Measurements from ENCODE around the gene LPAR1. TPM values are rescaled to one million over a fixed set of nuclear protein-coding genes. Genes with fewer than 3 reads are reported as not detected.

The LPAR1 gene
- total RNA-seq, 8 experiments from 2014 or later: 0.69 to 128 (median 8.0) TPM

GRCh38 chr9:110938242-110938641 lies 100.0 kb downstream of the LPAR1 start:
- in situ Hi-C loops (cut with MboI; ENCODE audit: low pct_unique_long_range_greater_than_20kb in 2 of 9, low sequenced_read_pairs in 9 of 9, unreplicated experiment in 9 of 9): no loop called here
- Histone ChIP-seq H3K4me1 (replicated peaks in 1 of 2) (no peaks in the 10 kb centered on the region), H3K4me3 (no peak overlapping the region), H3K27ac (no peak overlapping the region)
- WGBS, 10 experiments: 7 to 100% (median 75%) methylated on average over 1 to 3 of the region's 3 CpGs; no CpG with 5 or more reads in 2 of the 10 experiments
- ATAC-seq (replicated peaks in 6 of 8): peak in 3 of 8 experiments; percentile 26 to 62 (median 58)

GRCh38 chr9:110936719-110937452 lies 101.4 kb downstream of the LPAR1 start:
- no peak overlapping the region for H3K4me3 ChIP-seq
- ATAC-seq (replicated peaks in 6 of 8): no peak
- in situ Hi-C loops (cut with MboI; ENCODE audit: low pct_unique_long_range_greater_than_20kb in 2 of 9, low sequenced_read_pairs in 9 of 9, unreplicated experiment in 9 of 9): no loop called here
- H3K4me1 ChIP-seq (replicated peaks in 1 of 2): no peaks in the 10 kb centered on the region
- 0 to 94% (median 76%) methylated on average over 2 to 3 of the region's 3 CpGs; no CpG with 5 or more reads in 2 of the 10 experiments for WGBS, 10 experiments
- no peak overlapping the region for H3K27ac ChIP-seq

- no peak for ATAC-seq (replicated peaks in 6 of 8)
- Histone ChIP-seq H3K4me3 (no peak overlapping the region), H3K4me1 (replicated peaks in 1 of 2) (no peaks in the 10 kb centered on the region), H3K27ac (no peak overlapping the region)
- WGBS, 10 experiments: 23 to 100% (median 88%) methylated on average over 1 to 3 of the region's 3 CpGs
- in situ Hi-C loops (cut with MboI; ENCODE audit: low pct_unique_long_range_greater_than_20kb in 2 of 9, low sequenced_read_pairs in 9 of 9, unreplicated experiment in 9 of 9): no loop called here
Observed at GRCh38 chr9:110936237-110936636, 102.0 kb downstream of the LPAR1 start.

- 20 to 100% (median 70%) methylated on average over 1 to 3 of the region's 3 CpGs; no CpG with 5 or more reads in 4 of the 10 experiments for WGBS, 10 experiments
- Histone ChIP-seq H3K4me1 (replicated peaks in 1 of 2) (no peaks in the 10 kb centered on the region), H3K4me3 (no peak overlapping the region), H3K27ac (no peak overlapping the region)
- ATAC-seq (replicated peaks in 6 of 8): peak in 1 of 8 experiments; percentile 2
- in situ Hi-C loops (cut with MboI; ENCODE audit: low pct_unique_long_range_greater_than_20kb in 2 of 9, low sequenced_read_pairs in 9 of 9, unreplicated experiment in 9 of 9): no loop called here
Observed at GRCh38 chr9:110935829-110936228, 102.4 kb downstream of the LPAR1 start.

GRCh38 chr9:110933350-110934001 lies 104.8 kb downstream of the LPAR1 start:
- 28 to 100% (median 83%) methylated on average over 1 to 4 of the region's 4 CpGs; no CpG with 5 or more reads in 1 of the 10 experiments for WGBS, 10 experiments
- H3K27ac ChIP-seq: no peak overlapping the region
- no peak for ATAC-seq (replicated peaks in 6 of 8)
- in situ Hi-C loops (cut with MboI; ENCODE audit: low pct_unique_long_range_greater_than_20kb in 2 of 9, low sequenced_read_pairs in 9 of 9, unreplicated experiment in 9 of 9): no loop called here
- no peaks in the 10 kb centered on the region for H3K4me1 ChIP-seq (replicated peaks in 1 of 2)
- no peak overlapping the region for H3K4me3 ChIP-seq

GRCh38 chr9:110932863-110933262 lies 105.4 kb downstream of the LPAR1 start:
- peak in 2 of 8 experiments; percentile 76 to 83 for ATAC-seq (replicated peaks in 6 of 8)
- Histone ChIP-seq H3K27ac (no peak overlapping the region), H3K4me1 (replicated peaks in 1 of 2) (no peaks in the 10 kb centered on the region), H3K4me3 (no peak overlapping the region)
- in situ Hi-C loops (cut with MboI; ENCODE audit: low pct_unique_long_range_greater_than_20kb in 2 of 9, low sequenced_read_pairs in 9 of 9, unreplicated experiment in 9 of 9): no loop called here
- WGBS, 10 experiments: 7 to 100% (median 83%) methylated on average over 1 to 3 of the region's 3 CpGs; no CpG with 5 or more reads in 3 of the 10 experiments

- in situ Hi-C loops (cut with MboI; ENCODE audit: low pct_unique_long_range_greater_than_20kb in 2 of 9, low sequenced_read_pairs in 9 of 9, unreplicated experiment in 9 of 9): no loop called here
- H3K27ac ChIP-seq: no peak overlapping the region
- no peak overlapping the region for H3K4me3 ChIP-seq
- ATAC-seq (replicated peaks in 6 of 8): peak in 2 of 8 experiments; percentile 20 to 44
- H3K4me1 ChIP-seq (replicated peaks in 1 of 2): no peaks in the 10 kb centered on the region
- 0 to 93% (median 68%) methylated on average over 1 to 2 of the region's 2 CpGs; no CpG with 5 or more reads in 4 of the 10 experiments for WGBS, 10 experiments
Observed at GRCh38 chr9:110928599-110928998, 109.7 kb downstream of the LPAR1 start.

GRCh38 chr9:110926828-110927487 lies 111.3 kb downstream of the LPAR1 start:
- in situ Hi-C loops (cut with MboI; ENCODE audit: low pct_unique_long_range_greater_than_20kb in 2 of 9, low sequenced_read_pairs in 9 of 9, unreplicated experiment in 9 of 9): no loop called here
- ATAC-seq (replicated peaks in 6 of 8): no peak
- Histone ChIP-seq H3K4me1 (replicated peaks in 1 of 2) (no peaks in the 10 kb centered on the region), H3K27ac (no peak overlapping the region), H3K4me3 (no peak overlapping the region)
- WGBS, 10 experiments: 79 to 100% (median 92%) methylated on average over 2 to 9 of the region's 10 CpGs

- Histone ChIP-seq H3K4me3 (no peak overlapping the region), H3K4me1 (replicated peaks in 1 of 2) (no peaks in the 10 kb centered on the region), H3K27ac (no peak overlapping the region)
- in situ Hi-C loops (cut with MboI; ENCODE audit: low pct_unique_long_range_greater_than_20kb in 2 of 9, low sequenced_read_pairs in 9 of 9, unreplicated experiment in 9 of 9): no loop called here
- ATAC-seq (replicated peaks in 6 of 8): no peak
- 76 to 100% (median 89%) methylated on average over 1 to 5 of the region's 5 CpGs for WGBS, 10 experiments
Observed at GRCh38 chr9:110923601-110924000, 114.7 kb downstream of the LPAR1 start.

GRCh38 chr9:110922145-110922544 lies 116.1 kb downstream of the LPAR1 start:
- in situ Hi-C loops (cut with MboI; ENCODE audit: low pct_unique_long_range_greater_than_20kb in 2 of 9, low sequenced_read_pairs in 9 of 9, unreplicated experiment in 9 of 9): no loop called here

GRCh38 chr9:110921705-110922104 lies 116.6 kb downstream of the LPAR1 start:
- 64 to 100% (median 93%) methylated on average over 1 to 3 of the region's 5 CpGs; no CpG with 5 or more reads in 1 of the 10 experiments for WGBS, 10 experiments
- Histone ChIP-seq H3K27ac (no peak overlapping the region), H3K4me1 (replicated peaks in 1 of 2) (no peaks in the 10 kb centered on the region), H3K4me3 (no peak overlapping the region)
- in situ Hi-C loops (cut with MboI; ENCODE audit: low pct_unique_long_range_greater_than_20kb in 2 of 9, low sequenced_read_pairs in 9 of 9, unreplicated experiment in 9 of 9): no loop called here
- ATAC-seq (replicated peaks in 6 of 8): no peak

More at GRCh38 chr9:110922145-110922544, 116.1 kb downstream of the LPAR1 start:
- H3K4me3 ChIP-seq: no peak overlapping the region
- H3K4me1 ChIP-seq (replicated peaks in 1 of 2): no peaks in the 10 kb centered on the region
- WGBS, 10 experiments: 67 to 100% (median 91%) methylated on average over 1 to 3 of the region's 3 CpGs; no CpG with 5 or more reads in 2 of the 10 experiments
- no peak overlapping the region for H3K27ac ChIP-seq
- ATAC-seq (replicated peaks in 6 of 8): no peak

GRCh38 chr9:110919609-110920008 lies 118.7 kb downstream of the LPAR1 start:
- ATAC-seq (replicated peaks in 6 of 8): peak in 2 of 8 experiments; percentile 59 to 74
- Histone ChIP-seq H3K4me1 (replicated peaks in 1 of 2) (no peaks in the 10 kb centered on the region), H3K4me3 (no peak overlapping the region), H3K27ac (no peak overlapping the region)
- 8 to 100% (median 97%) methylated on average over 1 to 3 of the region's 3 CpGs; no CpG with 5 or more reads in 3 of the 10 experiments for whole genome bisulfite sequencing, 10 experiments
- in situ Hi-C loops (cut with MboI; ENCODE audit: low pct_unique_long_range_greater_than_20kb in 2 of 9, low sequenced_read_pairs in 9 of 9, unreplicated experiment in 9 of 9): no loop called here

GRCh38 chr9:110919050-110919435 lies 119.2 kb downstream of the LPAR1 start:
- WGBS, 10 experiments: 83 to 100% (median 97%) methylated on average over 1 to 2 of the region's 3 CpGs; no CpG with 5 or more reads in 4 of the 10 experiments
- in situ Hi-C loops (cut with MboI; ENCODE audit: low pct_unique_long_range_greater_than_20kb in 2 of 9, low sequenced_read_pairs in 9 of 9, unreplicated experiment in 9 of 9): no loop called here

More at GRCh38 chr9:110919050-110919435, 119.2 kb downstream of the LPAR1 start:
- H3K4me3 ChIP-seq: no peak overlapping the region
- no peak overlapping the region for H3K27ac ChIP-seq
- ATAC-seq (replicated peaks in 6 of 8): peak in 2 of 8 experiments; percentile 34 to 51
- no peaks in the 10 kb centered on the region for H3K4me1 ChIP-seq (replicated peaks in 1 of 2)

Data from motor neuron (in vitro differentiated cells).